ENCODE results near the gene CD37.
A peak's percentile ranks its signal among the peaks of the same experiment; 100 is the strongest.
"Not testable (repeated sequence)": the region's sequence is repeated elsewhere in the genome, so short reads cannot be mapped to it uniquely, and the experiment has no call there.

CD37 gene

DNA sequence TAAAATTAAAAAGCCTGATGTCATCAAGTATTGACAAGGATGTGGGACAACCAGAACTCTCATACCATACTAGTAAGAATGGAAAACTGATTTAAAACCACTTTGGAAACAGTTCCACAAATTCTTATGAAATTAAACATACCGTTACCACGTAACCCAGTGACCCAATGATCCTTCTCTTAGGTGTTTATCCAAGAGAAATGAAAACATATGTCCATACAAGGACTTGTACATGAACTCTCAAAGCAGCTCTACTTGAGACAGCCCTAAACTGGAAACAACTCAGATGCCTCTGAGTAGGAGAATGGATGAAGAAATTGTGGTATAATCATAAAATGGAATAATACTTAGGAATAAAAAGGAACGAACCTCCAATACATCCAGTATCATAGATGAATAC is 37.8 kb upstream of the CD37 start:
- no peak for TF ChIP-seq CTCF (IDR thresholded peaks at IDR 0.05; ENCODE audit: control insufficient read depth, extremely low read depth, insufficient read depth)
- no peak overlapping the region for H3K4me3 ChIP-seq (ENCODE audit: low read depth, low read length)
- no peak for DNase-seq (ENCODE audit: low read depth)

DNA sequence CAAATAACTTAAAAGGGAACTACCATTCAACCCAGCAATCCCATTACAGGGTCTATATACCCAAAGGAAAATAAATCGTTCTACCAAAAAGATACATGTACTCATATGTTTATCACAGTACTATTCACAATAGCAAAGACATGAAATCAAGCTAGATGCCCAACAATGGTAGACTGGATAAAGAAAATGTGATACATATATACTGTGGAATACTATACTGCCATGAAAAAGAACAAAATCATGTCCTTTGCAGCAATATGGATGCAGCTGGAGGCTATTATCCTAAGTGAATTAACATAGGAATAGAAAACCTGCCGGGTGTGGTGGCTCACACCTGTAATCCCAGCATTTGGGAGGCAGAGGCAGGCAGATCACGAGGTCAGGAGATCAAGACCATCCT is 36.6 kb upstream of the CD37 start:
- not testable (repeated sequence) for H3K4me3 ChIP-seq (ENCODE audit: low read depth, low read length); DNase-seq (ENCODE audit: low read depth)

DNA sequence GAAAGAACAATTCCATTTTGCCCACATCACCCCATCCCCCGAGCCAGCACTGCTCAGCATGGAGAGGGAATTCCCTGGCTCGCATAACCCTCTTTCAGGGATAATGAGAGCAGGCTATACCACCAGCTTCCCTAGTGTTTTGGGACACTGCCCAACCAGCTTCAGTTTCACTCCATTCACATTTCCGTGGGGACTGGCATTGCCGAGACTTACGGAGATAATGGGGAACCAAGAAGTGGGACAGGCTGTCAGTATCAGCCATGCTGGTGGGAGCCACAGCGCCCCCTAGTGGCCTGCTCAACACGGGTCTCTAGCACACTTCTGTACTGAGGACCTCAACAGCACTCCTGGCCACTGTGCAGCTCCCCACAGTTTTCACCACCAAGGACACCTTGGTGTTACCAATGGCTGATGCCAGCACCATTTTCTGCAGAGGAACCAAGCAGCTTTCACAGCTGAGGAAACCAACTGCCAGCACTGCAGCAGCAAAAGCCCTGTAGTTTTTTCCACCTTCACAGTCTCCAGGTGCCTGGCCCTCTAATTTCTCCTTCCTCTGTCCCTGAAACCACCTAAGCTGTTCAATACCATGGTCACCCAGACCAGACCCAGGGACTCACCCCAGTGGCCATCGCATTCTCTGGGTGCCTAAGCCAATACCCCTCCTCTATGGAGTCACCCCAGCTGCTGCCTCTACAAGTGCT is 33.9 kb upstream of the CD37 start:
- H3K4me3 ChIP-seq (ENCODE audit: low read depth, low read length), result no peak overlapping the region
- DNase-seq (ENCODE audit: low read depth), result no peak
- TF ChIP-seq CTCF (IDR thresholded peaks at IDR 0.05; ENCODE audit: control insufficient read depth, extremely low read depth, insufficient read depth), result peak; percentile 73

DNA sequence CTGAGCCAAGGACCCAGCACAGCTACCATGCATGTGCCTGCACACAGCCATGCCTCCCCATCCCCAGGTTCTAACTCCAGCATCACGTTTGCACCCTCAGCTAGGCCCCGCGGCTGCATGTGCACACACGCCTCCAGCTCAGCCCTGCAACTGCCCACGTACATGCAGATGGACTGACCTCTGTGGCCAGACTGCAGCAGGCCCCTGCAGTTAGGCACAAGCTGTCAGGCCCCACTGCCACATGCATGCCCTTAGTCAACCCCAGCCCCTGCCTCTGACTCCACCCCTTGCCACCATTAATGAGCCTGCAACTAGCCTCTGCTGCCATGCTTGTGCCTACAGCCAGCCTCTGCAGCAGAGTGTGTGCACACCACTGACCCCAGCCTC is 33.3 kb upstream of the CD37 start:
- no peak for DNase-seq (ENCODE audit: low read depth)
- no peak for TF ChIP-seq CTCF (IDR thresholded peaks at IDR 0.05; ENCODE audit: control insufficient read depth, extremely low read depth, insufficient read depth)
- H3K4me3 ChIP-seq (ENCODE audit: low read depth, low read length), result no peak overlapping the region

DNA sequence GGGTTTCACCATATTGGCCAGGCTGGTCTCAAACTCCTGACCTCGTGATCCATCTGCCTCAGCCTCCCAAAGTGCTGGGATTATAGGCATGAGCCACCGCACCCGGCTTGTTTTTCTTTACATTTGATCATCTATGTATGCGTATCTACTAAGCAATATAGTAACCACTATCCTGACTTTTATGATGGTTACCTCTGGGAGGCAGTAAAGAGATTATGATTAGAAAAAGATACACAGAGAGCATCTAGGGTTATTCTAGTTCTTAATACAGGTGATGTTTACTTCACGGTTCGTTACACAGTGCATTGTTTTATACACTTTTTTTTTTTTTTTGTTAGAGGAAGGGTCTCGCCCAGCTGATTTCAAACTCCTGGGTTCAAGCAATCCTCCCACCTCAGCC is 28.5 kb upstream of the CD37 start:
- 0 out of 2 replicates have a peak, but pooled peaks have one; percentile 13 for TF ChIP-seq CTCF (IDR thresholded peaks at IDR 0.05; ENCODE audit: control insufficient read depth, extremely low read depth, insufficient read depth)
- DNase-seq (ENCODE audit: low read depth); H3K4me3 ChIP-seq (ENCODE audit: low read depth, low read length): not testable (repeated sequence)

DNA sequence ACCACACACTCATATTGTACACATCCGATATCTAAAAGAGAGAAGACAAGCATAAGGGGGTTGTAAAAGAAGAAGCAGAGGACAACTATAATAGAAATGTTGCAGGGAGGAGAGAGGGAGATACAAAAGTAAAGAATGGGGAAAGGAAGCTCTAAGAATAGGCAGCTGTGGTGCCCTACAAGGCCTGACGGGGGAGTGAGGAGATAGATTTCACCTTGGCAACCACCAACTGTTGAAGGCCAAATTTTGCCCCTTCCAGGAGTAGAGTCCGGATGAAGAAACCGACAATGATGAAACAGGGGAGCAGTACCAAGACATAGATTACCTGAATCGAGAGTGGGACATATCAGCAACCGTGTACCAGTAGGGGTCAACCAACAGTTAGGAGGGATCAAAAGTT is 26.1 kb upstream of the CD37 start:
- H3K4me3 ChIP-seq (ENCODE audit: low read depth, low read length), result no peak overlapping the region
- no peak for TF ChIP-seq CTCF (IDR thresholded peaks at IDR 0.05; ENCODE audit: control insufficient read depth, extremely low read depth, insufficient read depth)
- no peak for DNase-seq (ENCODE audit: low read depth)

- TF ChIP-seq CTCF (IDR thresholded peaks at IDR 0.05; ENCODE audit: control insufficient read depth, extremely low read depth, insufficient read depth), result no peak
- no peak overlapping the region for H3K4me3 ChIP-seq (ENCODE audit: low read depth, low read length)
- DNase-seq (ENCODE audit: low read depth), result no peak
Observed at GRCh38 chr19:49315111-49315510, 20.1 kb upstream of the CD37 start.
